Panc1 (cell line): ENCODE measurements around the gene CD320. TPM values are rescaled to one million over a fixed set of nuclear protein-coding genes. Genes with fewer than 3 reads are reported as not detected.
"Not testable (repeated sequence)": the region's sequence is repeated elsewhere in the genome, so short reads cannot be mapped to it uniquely, and the experiment has no call there.

ENCODE experiments used
- ATAC-seq: fragments of 200-7000 bp; cut with Tn5 transposase; 2 replicates; pipeline ENCODE4 v1.9.1; 2020; ENCODE audit warnings: mild to moderate bottlenecking, moderate library complexity
- BruUV-seq: library from RNA; stranded (reverse); fragments of 400-500 nt; replicated peaks from 2 replicates; lab custom pipeline; 2021; lab: Mats Ljungman, UMichigan
- CTCF ChIA-PET: fragments of 300-600 bp; sonication (Branson Sonifier 250); formaldehyde crosslinking; loops from one replicate; lab custom pipeline; 2022; ENCODE audit warnings: antibody characterized with exemption; lab: Charles Lee
- POLR2A ChIA-PET: fragments of 300-600 bp; sonication (Branson Sonifier 250); formaldehyde crosslinking; loops from one replicate; lab custom pipeline; 2022; ENCODE audit warnings: antibody characterized with exemption; lab: Charles Lee
- DNase-seq: peaks from one replicate; pipeline ENCODE4 v3.0.0-alpha.2; 2010; ENCODE audit warnings: low read depth, low spot score
- H3K27ac ChIP-seq: 2 replicates; pipeline ENCODE4 v1.5.1; 2011; ENCODE audit warnings: mild to moderate bottlenecking, low read length, inconsistent platforms
- H3K27me3 ChIP-seq: fragments of 200-500 bp; sonication (Bioruptor generic); 2 replicates; pipeline ENCODE4 v1.6.0; 2014; ENCODE audit warnings: low read length, inconsistent platforms; ENCODE audit not compliant: control insufficient read depth, insufficient read depth
- H3K36me3 ChIP-seq: fragments of 200-500 bp; sonication (Bioruptor generic); 2 replicates; pipeline ENCODE4 v1.5.1; 2014; ENCODE audit warnings: inconsistent platforms, mild to moderate bottlenecking, low read length, moderate library complexity; ENCODE audit not compliant: control insufficient read depth, insufficient read depth
- H3K4me1 ChIP-seq: 2 replicates; pipeline ENCODE4 v1.5.1; 2011; ENCODE audit warnings: inconsistent platforms, mild to moderate bottlenecking, low read length, moderate library complexity; ENCODE audit not compliant: control insufficient read depth, insufficient read depth
- H3K4me3 ChIP-seq, 2 experiments: 2 replicates each; pipeline ENCODE4 v1.5.1; 2011 to 2012; ENCODE audit warnings: low read depth in 2 of 2, low read length in 2 of 2, mild to moderate bottlenecking in 2 of 2, inconsistent platforms in 1 of 2, moderate library complexity in 1 of 2
- H3K9me3 ChIP-seq: fragments of 200-500 bp; sonication (Bioruptor generic); 2 replicates; pipeline ENCODE4 v1.5.1; 2014; ENCODE audit warnings: low read depth, mild to moderate bottlenecking, inconsistent platforms, low read length, moderate library complexity; ENCODE audit not compliant: control insufficient read depth, insufficient read depth
- CTCF ChIP-seq: fragments of 450-650 bp; IDR thresholded peaks from 2 replicates; pipeline ENCODE4 v1.5.1; 2017; ENCODE audit warnings: mild to moderate bottlenecking
- POLR2AphosphoS5 ChIP-seq: IDR thresholded peaks from 2 replicates; pipeline ENCODE4 v1.6.1; 2012; ENCODE audit warnings: mild to moderate bottlenecking, low read depth, low read length, moderate library complexity
- REST ChIP-seq, 2 experiments: IDR thresholded peaks; 2 replicates each; pipeline ENCODE4 v1.6.1; 2011 to 2012; ENCODE audit warnings: low read depth in 2 of 2, control low read depth in 1 of 2, low read length in 1 of 2, mild to moderate bottlenecking in 1 of 2, moderate library complexity in 1 of 2; ENCODE audit not compliant: insufficient read depth in 1 of 2
- SIN3A ChIP-seq: IDR thresholded peaks from 2 replicates; pipeline ENCODE4 v1.6.1; 2012; ENCODE audit warnings: low read depth, mild to moderate bottlenecking, low read length, moderate library complexity, borderline replicate concordance; ENCODE audit not compliant: insufficient read depth
- TCF7L2 ChIP-seq: IDR thresholded peaks from 2 replicates; pipeline ENCODE4 v1.6.1; 2011; ENCODE audit warnings: mild to moderate bottlenecking, low read depth, low read length, inconsistent platforms
- in situ Hi-C: cut with HindIII; loops from 2 replicates; pipeline ENCODE4 v1.10.0; 2016; ENCODE audit warnings: low sequenced_read_pairs, low pct_unique_long_range_greater_than_20kb
- intact Hi-C: fragments of 100-400 bp; cut with micrococcal nuclease; formaldehyde crosslinking; loops from one replicate; pipeline ENCODE4 v1.10.0; 2022; ENCODE audit not compliant: unreplicated experiment
- total RNA-seq: library from RNA; stranded (reverse); gene quantifications from one replicate; pipeline ENCODE4 v1.2.1, GENCODE V29; 2021; ENCODE audit not compliant: unreplicated experiment

The CD320 gene
- total RNA-seq, 1 experiment from 2014 or later: 120 TPM

GRCh38 chr19:8342316-8342683, 34.1 kb upstream of the CD320 start:
- TF ChIP-seq CTCF: no peak
- TF ChIP-seq POLR2AphosphoS5: no peak
- TF ChIP-seq TCF7L2: no peak
- no peak for TF ChIP-seq REST (IDR thresholded peaks at IDR 0.05; ENCODE audit: insufficient read depth in 1 of 2, low read depth in 2 of 2, low read length in 1 of 2)
- no peak for TF ChIP-seq SIN3A
- Histone ChIP-seq H3K4me3 (no peak overlapping the region), H3K9me3 (no peaks in the 10 kb centered on the region), H3K27me3 (no peaks in the 10 kb centered on the region), H3K27ac (no peak overlapping the region), H3K36me3 (no peaks in the 10 kb centered on the region), H3K4me1 (no peaks in the 10 kb centered on the region)
- CTCF ChIA-PET: interaction anchor here (0.6 kb wide), 1 partner anchor 71 kb away, joined by 4 read pairs; the partner anchor contains the start of gene MARCHF2
- no peak for DNase-seq
- POLR2A ChIA-PET: no interaction called here
- no TSS peak for BruUV-seq
- no peak for ATAC-seq
- in situ Hi-C loops (no loop called here), intact Hi-C loops (no loop called here)

GRCh38 chr19:8341504-8341903, 33.3 kb upstream of the CD320 start:
- DNase-seq, H3K4me1 ChIP-seq, BruUV-seq, H3K4me3 ChIP-seq, H3K36me3 ChIP-seq, intact Hi-C loops, in situ Hi-C loops, H3K9me3 ChIP-seq, ATAC-seq, H3K27ac ChIP-seq, H3K27me3 ChIP-seq, POLR2A ChIA-PET: not testable (repeated sequence)
- CTCF ChIA-PET: interaction anchor here (0.6 to 0.7 kb wide), 2 partner anchors 74 to 285 kb away, joined by 3 to 7 read pairs; no protein-coding TSS in a partner anchor

- no peak overlapping the region for H3K27ac ChIP-seq
- POLR2A ChIA-PET: no interaction called here
These were observed 32.4 kb upstream of the CD320 start for GRCh38 chr19:8340341-8341096.

More at GRCh38 chr19:8340341-8341096, 32.4 kb upstream of the CD320 start:
- BruUV-seq: no TSS peak
- Histone ChIP-seq H3K4me1 (no peaks in the 10 kb centered on the region), H3K27me3 (no peaks in the 10 kb centered on the region), H3K36me3 (no peaks in the 10 kb centered on the region), H3K9me3 (no peaks in the 10 kb centered on the region), H3K4me3 (no peak overlapping the region)
- TF ChIP-seq POLR2AphosphoS5 (no peak), CTCF (no peak), REST (IDR thresholded peaks at IDR 0.05; ENCODE audit: insufficient read depth in 1 of 2, low read depth in 2 of 2, low read length in 1 of 2) (no peak), TCF7L2 (no peak)
- no peak for DNase-seq
- intact Hi-C loops (no loop called here), in situ Hi-C loops (no loop called here)
- no peak for ATAC-seq
- CTCF ChIA-PET: interaction anchor here (0.7 kb wide), 1 partner anchor 68 kb away, joined by 4 read pairs; no protein-coding TSS in a partner anchor
